Thyroid gland (tissue), 4 donors: ENCODE results near the gene TEX19. TPM values are rescaled to one million over a fixed set of nuclear protein-coding genes. Genes with fewer than 3 reads are reported as not detected.

Experiments
- DNase-seq, 2 donors: peaks; one replicate each; pipeline ENCODE4 v3.0.0-alpha.2; 2019
- H3K27ac ChIP-seq, 3 donors: fragments of 200-600 bp; sonication (generic); 1 replicate in 2 of 3; 2 replicates in 1 of 3; pipeline ENCODE4 v1.5.1; 2016 to 2019; ENCODE audit warnings: mild to moderate bottlenecking in 1 of 3, moderate library complexity in 1 of 3
- H3K27me3 ChIP-seq: fragments of 200-600 bp; sonication (generic); one replicate; pipeline ENCODE4 v1.5.1; 2019
- H3K36me3 ChIP-seq, 2 donors: fragments of 200-600 bp; sonication (generic); one replicate each; pipeline ENCODE4 v1.5.1; 2016 to 2019
- H3K4me1 ChIP-seq, 2 donors: fragments of 200-600 bp; sonication (generic); one replicate each; pipeline ENCODE4 v1.5.1; 2017 to 2019
- H3K4me3 ChIP-seq, 3 donors: fragments of 200-600 bp; sonication (generic); replicated peaks in 1 of 3; 1 replicate in 2 of 3; 2 replicates in 1 of 3; pipeline ENCODE4 v1.5.1; 2016; ENCODE audit warnings: mild to moderate bottlenecking in 1 of 3
- H3K9me3 ChIP-seq: fragments of 200-600 bp; sonication (generic); one replicate; pipeline ENCODE4 v1.5.1; 2017
- POLR2A ChIP-seq, 2 donors: fragments of 450-650 bp; IDR thresholded peaks; one replicate each; pipeline ENCODE4 v1.6.1; 2017; ENCODE audit warnings: antibody characterized with exemption in 2 of 2, mild to moderate bottlenecking in 2 of 2, moderate library complexity in 1 of 2
- WGBS, 2 donors: methylation state at CpG; one replicate each; pipeline ENCODE4 v1.1.5; 2017; 5-methylcytosine and 5-hydroxymethylcytosine counted together
- intact Hi-C: fragments of 100-400 bp; cut with DNase I; formaldehyde crosslinking; loops from one replicate; pipeline ENCODE4 v1.15.1; 2023
- total RNA-seq, 4 donors: library from RNA; depleted of rRNA; stranded (reverse); fragments of >200 nt; gene quantifications; one replicate each; pipeline ENCODE4 v1.2.3, GENCODE V29; 2016
- TF ChIP-seq, protein P1 (sequence below), 6 experiments: fragments of 200-600 bp in 3 of 6; fragments of 450-650 bp in 3 of 6; sonication (generic) in 3 of 6; IDR thresholded peaks; one replicate each; pipeline ENCODE4 v1.5.1; 2016 to 2019; ENCODE audit warnings: antibody characterized with exemption in 6 of 6, mild to moderate bottlenecking in 2 of 6, inconsistent platforms in 1 of 6, moderate library complexity in 1 of 6

The TEX19 gene
- total RNA-seq, 4 donors from 2014 or later: 0.54 TPM; not detected in 3

DNA sequence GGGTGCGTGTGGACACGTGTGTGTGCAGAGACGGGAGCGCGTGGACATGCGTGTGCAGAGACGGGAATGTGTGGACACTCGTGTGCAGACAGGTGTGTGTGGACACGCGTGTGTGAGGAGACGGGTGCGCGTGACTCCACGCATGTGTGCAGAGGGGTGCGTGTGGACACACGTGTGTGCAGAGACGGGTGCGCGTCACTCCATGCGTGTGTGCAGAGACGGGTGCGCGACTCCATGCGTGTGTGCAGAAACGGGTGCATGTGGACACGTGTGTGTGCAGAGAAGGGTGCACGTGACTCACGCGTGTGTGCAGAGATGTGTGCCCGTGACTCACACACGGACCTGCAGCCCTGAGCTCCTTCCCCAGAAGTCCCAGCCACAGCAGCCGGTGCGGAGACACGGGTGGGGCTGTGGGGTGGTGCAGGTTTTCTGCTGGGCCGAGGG lies 39.4 kb upstream of the TEX19 start:
- H3K4me1 ChIP-seq: peaks cover 0 to 5% of the 10 kb centered on the region in 2 donors
- no peak overlapping the region for H3K27ac ChIP-seq
- DNase-seq: no peak
- H3K27me3 ChIP-seq: no peaks in the 10 kb centered on the region
- intact Hi-C loops: loop anchor here (2.0 to 5.0 kb wide), 3 partner anchors 82 to 292 kb away; no protein-coding TSS in a partner anchor
- no peaks in the 10 kb centered on the region for H3K36me3 ChIP-seq
- WGBS, 2 donors: 90 to 93% methylated on average over 34 to 35 of the region's 35 CpGs
- no peaks in the 10 kb centered on the region for H3K9me3 ChIP-seq
- no peak overlapping the region for H3K4me3 ChIP-seq
- TF ChIP-seq, protein P1, sequence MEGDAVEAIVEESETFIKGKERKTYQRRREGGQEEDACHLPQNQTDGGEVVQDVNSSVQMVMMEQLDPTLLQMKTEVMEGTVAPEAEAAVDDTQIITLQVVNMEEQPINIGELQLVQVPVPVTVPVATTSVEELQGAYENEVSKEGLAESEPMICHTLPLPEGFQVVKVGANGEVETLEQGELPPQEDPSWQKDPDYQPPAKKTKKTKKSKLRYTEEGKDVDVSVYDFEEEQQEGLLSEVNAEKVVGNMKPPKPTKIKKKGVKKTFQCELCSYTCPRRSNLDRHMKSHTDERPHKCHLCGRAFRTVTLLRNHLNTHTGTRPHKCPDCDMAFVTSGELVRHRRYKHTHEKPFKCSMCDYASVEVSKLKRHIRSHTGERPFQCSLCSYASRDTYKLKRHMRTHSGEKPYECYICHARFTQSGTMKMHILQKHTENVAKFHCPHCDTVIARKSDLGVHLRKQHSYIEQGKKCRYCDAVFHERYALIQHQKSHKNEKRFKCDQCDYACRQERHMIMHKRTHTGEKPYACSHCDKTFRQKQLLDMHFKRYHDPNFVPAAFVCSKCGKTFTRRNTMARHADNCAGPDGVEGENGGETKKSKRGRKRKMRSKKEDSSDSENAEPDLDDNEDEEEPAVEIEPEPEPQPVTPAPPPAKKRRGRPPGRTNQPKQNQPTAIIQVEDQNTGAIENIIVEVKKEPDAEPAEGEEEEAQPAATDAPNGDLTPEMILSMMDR (IDR thresholded peaks at IDR 0.05): no peak
- TF ChIP-seq POLR2A (IDR thresholded peaks at IDR 0.05): no peak

DNA sequence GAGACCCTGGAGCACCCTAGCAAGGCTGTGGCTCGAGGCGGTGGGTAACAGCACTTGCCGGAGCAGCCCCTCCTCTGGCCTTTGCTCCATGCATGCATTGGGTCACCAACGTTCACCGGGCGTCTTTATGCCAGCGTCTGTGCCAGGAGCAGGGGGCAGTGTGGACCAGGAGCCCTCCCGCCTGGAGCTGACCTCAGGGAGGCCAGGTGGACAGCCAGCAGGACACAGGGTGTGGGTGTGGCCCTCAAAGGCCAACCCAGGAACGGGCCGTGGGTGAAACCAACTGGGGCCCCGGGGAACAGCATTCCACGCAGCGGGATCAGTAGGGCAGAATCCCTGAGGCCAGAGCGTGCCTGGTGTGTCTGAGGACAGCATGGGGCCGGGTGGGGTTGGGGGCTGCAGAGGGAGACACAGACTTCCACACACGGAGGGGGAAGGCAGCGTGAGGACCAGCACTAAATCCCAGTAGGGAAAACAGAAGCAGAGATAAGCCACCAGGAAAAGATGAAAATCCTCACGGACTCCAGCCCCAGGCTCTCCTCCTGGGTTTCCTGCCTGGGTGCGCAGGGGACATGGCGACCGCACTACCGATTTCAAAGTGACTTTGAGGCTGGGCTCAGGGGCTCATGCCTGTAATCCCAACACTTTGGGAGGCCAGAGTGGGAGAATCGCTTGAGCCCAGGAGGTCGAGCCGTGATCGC lies 38.8 kb upstream of the TEX19 start:
- peaks cover 0 to 5% of the 10 kb centered on the region in 2 donors for H3K4me1 ChIP-seq
- no peak overlapping the region for H3K27ac ChIP-seq
- no peak overlapping the region for H3K4me3 ChIP-seq
- DNase-seq: no peak
- intact Hi-C loops: loop anchor here (2.0 to 5.0 kb wide), 3 partner anchors 83 to 293 kb away; no protein-coding TSS in a partner anchor
- no peaks in the 10 kb centered on the region for H3K27me3 ChIP-seq
- 75 to 84% methylated on average over 17 to 23 of the region's 26 CpGs for WGBS, 2 donors
- H3K9me3 ChIP-seq: no peaks in the 10 kb centered on the region
- H3K36me3 ChIP-seq: no peaks in the 10 kb centered on the region
- TF ChIP-seq, protein P1 (IDR thresholded peaks at IDR 0.05): no peak
- TF ChIP-seq POLR2A (IDR thresholded peaks at IDR 0.05): no peak

DNA sequence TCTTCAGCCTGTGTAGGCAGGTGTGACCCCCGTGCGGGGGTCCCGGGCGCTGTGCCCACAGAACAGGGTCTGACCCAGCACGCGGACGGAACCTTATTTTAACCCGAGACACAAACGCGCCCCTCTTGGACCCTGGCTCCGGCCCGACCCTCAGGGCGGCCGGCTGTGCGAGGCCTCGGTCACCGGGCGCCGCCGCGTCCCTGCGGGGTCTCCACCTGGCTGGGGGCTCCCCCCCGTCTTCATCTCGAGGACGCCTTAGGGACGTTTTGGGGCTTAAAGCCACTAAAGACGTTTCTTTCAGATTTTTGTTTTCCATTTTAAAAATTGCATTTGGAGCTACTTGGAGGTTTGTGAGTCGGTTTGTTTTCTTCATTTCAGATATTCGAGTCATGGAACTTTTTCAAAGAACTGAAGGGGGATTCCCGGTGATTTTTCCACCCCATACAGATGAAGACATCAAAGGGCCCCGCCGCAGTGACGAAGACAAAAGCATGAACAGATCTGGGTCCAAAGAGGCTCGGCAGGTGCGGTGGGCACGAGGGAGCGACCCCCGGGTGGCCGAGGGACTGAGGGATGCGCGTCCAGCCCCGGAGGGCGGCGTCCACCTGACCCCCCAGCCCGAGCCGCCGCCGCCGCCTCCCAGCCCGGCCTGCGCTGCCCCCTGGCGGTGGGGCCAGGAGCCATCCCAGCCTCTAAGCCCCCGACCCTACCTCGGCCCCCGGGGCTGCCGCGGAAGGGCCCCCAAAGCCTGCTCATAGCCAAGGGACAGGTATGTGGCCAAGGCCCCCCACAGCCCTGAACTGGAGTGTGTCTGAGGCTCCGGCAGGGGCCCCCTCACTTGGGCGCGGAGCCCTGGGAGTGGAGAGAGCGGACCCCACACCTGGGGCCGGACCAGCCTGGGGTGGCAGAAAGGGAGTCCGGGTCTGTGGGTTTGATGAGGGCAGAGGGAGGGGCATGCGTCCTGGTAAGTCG lies 37.8 kb upstream of the TEX19 start:
- Histone ChIP-seq H3K4me3 (no peak overlapping the region), H3K27ac (no peak overlapping the region), H3K9me3 (no peaks in the 10 kb centered on the region), H3K4me1 (peaks cover 0 to 5% of the 10 kb centered on the region in 2 donors), H3K27me3 (no peaks in the 10 kb centered on the region), H3K36me3 (no peaks in the 10 kb centered on the region)
- no peak for TF ChIP-seq POLR2A (IDR thresholded peaks at IDR 0.05)
- TF ChIP-seq, protein P1 (IDR thresholded peaks at IDR 0.05): peak; percentile 54 to 93 (median 84)
- DNase-seq: no peak
- WGBS, 2 donors: 48 to 64% methylated on average over 39 to 52 of the region's 65 CpGs
- intact Hi-C loops: loop anchor here (2.0 to 5.0 kb wide), 3 partner anchors 84 to 294 kb away; no protein-coding TSS in a partner anchor

DNA sequence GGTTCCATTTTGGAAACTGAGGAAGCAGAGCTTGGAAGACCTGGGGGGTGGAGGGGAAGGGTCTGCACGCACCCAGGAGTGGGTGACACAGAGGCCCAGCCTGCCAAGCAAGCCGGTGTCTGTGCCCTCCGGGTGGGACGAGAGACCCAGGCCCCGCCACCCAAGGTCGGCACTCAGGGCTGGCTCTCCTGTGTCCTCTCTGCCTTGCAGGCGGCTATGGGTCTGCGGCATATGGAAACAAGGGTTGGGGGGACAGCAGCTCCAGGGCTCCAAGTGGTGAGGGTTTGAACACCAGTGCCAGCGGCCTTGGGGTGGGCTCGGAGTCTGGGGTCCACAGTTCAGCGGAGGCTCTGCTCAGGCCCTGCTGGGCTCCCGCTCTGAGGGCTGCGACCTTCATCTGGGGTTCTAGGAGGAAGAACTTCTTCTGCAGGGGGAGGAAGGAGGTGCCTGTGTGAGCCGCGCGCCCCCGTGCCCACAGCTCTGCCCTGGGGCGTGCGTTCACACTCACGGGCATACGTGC lies 37.0 kb upstream of the TEX19 start:
- intact Hi-C loops: loop anchor here (2.0 to 5.0 kb wide), 3 partner anchors 85 to 295 kb away; no protein-coding TSS in a partner anchor
- no peaks in the 10 kb centered on the region for H3K27me3 ChIP-seq
- H3K4me3 ChIP-seq: no peak overlapping the region
- H3K4me1 ChIP-seq: peaks cover 0 to 5% of the 10 kb centered on the region in 2 donors
- TF ChIP-seq, protein P1 (IDR thresholded peaks at IDR 0.05): no peak
- no peak for TF ChIP-seq POLR2A (IDR thresholded peaks at IDR 0.05)
- H3K27ac ChIP-seq: no peak overlapping the region
- H3K36me3 ChIP-seq: no peaks in the 10 kb centered on the region
- H3K9me3 ChIP-seq: no peaks in the 10 kb centered on the region
- WGBS, 2 donors: 69 to 82% methylated on average over 6 to 14 of the region's 21 CpGs
- DNase-seq: no peak
